ENCODE results near the gene DDX51.
"Not testable (repeated sequence)": the region's sequence is repeated elsewhere in the genome, so short reads cannot be mapped to it uniquely, and the experiment has no call there.

DDX51 gene

DNA sequence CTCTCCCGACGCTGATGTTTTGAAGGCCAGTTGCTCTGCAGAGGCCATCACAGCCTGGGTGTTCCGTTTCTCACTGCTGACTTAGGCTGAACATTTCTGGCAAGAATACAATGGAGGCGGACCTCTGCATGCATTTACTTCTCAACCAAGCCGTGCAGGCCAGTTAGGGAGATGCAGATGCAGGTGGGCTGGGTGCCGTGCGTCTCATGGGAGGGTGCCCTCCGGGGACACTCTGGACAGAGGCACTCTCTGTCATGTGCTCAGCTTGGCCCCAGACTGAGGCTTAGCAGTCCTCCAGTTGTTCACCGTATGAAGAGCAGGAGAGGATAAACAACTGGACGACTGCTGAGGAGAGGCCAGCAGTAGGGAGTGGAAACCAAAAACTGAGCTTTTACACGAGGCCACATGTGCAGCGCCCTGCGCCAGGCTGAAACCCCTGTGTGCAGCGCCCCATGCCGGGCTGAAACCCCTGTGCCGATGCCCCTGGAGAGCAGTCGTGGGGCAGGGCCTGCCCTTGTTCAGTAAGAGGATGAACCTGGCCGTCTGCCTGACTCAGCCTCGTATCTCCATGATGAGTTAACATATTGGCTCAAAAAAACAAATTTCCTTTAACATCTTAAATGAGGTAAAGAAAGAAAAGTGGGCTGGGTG, 32.3 kb downstream of the DDX51 start:
- no peak for FAIRE-seq

GRCh38 chr12:132110677-132111076, 33.4 kb downstream of the DDX51 start:
- no peak for FAIRE-seq

GRCh38 chr12:132109741-132110140, 34.4 kb downstream of the DDX51 start:
- no peak for FAIRE-seq

DNA sequence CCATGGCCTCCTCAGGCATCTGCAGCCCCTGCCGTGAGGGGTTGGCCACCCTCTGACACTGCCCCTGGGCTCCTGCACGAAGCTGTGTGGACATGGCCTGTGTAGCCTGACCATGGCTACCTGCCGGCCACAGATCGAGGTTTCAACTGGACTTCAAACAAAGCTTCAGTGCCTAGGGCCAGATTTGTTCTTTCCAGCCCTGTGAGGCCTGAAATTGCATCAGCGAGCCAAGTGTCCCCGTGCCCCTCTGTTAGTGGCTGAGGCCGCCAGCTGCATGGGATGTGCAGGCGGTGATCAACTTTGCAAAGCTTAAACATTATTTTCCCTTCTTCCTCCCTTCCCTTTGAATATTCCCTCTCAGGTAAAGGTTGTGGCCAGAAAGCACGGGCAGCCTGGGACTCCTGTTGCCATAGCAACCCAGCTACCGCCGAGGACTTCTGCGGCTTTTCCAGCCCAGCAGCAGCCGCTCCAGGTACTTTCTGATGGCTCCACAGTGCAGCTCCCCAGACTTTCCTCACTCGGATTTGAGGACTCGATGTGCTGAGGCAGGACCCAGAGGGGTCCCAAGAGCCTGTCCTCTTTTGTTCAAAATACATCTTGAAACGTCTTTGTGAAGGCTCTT, 35.8 kb downstream of the DDX51 start:
- FAIRE-seq, result no peak

GRCh38 chr12:132106921-132107320, 37.2 kb downstream of the DDX51 start:
- no peak for FAIRE-seq

DNA sequence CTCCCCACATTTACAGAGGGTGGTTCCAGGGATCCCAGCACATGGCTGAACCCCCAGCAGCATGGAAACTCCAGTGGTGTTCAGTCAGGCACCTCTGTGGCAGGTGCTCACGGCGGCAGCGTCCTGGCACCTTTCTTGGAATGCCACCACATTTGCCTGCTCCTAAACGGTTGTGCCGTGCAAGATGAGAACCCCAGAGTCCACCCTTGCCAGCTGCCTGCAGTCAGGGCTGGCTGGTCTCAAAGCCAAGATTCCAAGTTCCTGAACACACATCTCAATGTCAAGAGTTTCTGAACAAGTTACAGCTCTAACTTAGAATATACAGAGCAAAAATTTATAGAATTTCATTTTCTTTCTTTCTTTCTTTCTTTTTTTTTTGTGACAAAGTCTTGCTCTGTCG, 38.7 kb downstream of the DDX51 start:
- no peak for FAIRE-seq

DNA sequence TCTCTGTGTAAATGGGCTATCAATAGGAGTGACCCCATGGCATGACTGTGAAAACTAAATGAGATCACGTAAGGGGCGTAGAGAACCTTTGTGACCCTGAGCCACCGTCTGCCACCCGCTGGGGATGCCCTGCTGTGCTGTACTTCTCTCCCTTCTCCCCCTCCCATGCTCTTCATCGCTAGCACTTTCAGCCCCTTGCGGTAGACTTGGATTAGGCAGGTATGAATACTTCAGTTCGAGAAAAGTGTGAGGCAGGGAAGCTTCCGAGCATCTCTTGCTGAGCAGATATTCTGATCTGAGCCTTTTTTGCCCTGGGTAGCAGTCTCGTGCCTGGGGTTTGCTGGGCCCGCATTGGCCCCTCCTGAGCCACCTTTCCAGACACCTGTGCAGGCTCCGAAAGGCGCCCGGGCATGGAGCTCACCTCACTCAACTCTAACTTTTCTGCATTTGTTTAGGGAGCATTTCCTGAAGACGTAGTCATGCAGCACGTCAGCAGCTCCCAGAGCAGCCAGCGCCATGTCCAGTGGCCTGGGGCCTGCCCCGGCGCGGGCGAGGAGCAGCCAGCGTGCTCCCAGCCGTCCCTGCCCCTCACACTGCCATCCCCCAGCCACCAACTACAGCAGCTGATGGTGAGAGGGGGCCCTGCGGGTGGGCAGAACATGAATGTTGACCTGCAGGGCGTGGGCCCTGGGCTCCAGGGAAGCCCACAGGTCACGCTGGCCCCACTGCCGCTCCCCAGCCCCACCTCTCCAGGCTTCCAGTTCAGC, 40.4 kb downstream of the DDX51 start:
- no peak for FAIRE-seq

- not testable (repeated sequence) for FAIRE-seq
Observed at GRCh38 chr12:132103072-132103471, 41.0 kb downstream of the DDX51 start.

DNA sequence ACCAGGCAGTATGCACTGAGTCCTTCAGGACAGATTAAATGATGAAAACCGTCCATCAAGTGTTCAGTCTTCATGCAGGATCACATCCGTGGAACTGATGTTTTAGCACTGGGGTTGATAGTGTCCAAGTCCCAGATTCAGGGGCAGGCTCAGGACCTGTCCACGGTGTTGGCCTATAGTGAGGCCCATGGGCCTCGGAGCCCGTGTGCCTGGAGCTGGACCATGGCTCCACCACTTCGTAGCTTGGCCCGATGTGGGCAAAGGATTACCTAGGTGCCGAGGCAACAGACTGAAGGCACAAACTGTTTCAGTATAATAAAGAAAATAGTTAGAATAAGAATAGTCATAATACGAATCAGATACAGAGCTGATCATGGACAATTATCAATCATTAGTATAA, 41.8 kb downstream of the DDX51 start:
- FAIRE-seq, result no peak

- FAIRE-seq, result no peak
Observed at GRCh38 chr12:132100306-132101065, 43.6 kb downstream of the DDX51 start.

- no peak for FAIRE-seq
Observed at GRCh38 chr12:132099739-132100138, 44.4 kb downstream of the DDX51 start.

DNA sequence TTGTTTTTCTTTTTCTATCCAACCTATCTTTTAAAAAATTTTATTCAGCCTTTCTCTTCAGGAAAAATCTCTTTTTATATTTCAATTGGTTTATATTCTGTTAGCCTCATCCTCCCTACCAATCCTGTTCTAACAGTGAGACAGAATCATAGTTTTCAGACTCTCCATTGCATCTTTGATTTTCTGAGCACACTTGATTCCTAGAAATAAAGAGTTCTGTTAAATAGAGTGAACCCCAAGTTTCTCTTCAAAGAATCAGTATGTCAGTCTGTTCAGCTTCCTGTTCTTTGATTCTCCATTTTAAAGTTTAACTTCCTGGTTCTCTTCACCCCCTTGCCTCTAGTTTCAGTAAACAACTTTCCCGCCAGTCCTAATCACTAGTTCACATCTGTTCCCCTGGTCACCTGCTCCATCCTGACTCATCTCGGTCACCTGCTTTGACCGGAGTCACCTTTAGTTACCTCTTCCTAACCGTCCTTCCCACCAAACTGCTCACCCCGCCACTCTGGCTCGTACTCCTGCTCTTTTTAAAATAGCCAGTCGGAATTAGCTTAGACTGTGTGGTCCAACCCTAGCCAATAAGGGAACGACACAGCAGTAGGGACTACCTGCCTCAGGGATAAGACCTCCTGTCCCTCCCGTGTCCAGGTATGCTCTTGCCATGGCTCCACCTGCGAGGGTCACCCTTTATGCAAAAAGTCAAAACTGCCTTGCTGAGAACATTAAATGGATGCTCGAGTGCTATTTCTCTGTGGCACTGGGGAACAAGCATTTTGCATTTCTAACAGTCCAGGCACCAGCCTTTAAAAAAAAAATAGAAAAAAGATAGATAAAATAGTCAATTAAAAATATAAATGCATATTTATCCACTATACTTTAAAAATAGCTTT, 48.4 kb downstream of the DDX51 start:
- no peak for FAIRE-seq

GRCh38 chr12:132094269-132094891, 49.7 kb downstream of the DDX51 start:
- FAIRE-seq, result no peak

- FAIRE-seq, result no peak
Observed at GRCh38 chr12:132089407-132089910, 54.7 kb downstream of the DDX51 start.
